Activated CD4-positive, alpha-beta T cell treated with anti-CD3 and anti-CD28 coated beads, Interleukin-2, Interleukin-4, amounts not matched to agents 100 ng/mL and 50 ng/mL, durations not matched to agents 16 hours and 8 hours (primary cell): Measurements from ENCODE around the gene MKRN2OS.

Source experiments
- DNase-seq: peaks from one replicate; pipeline ENCODE4 v3.0.0-alpha.2; 2020; ENCODE audit warnings: low spot score

The MKRN2OS gene

GRCh38 chr3:12512534-12513118 lies 32.7 kb downstream of the MKRN2OS start:
- DNase-seq, result no peak

- no peak for DNase-seq
These were observed 35.8 kb downstream of the MKRN2OS start for GRCh38 chr3:12509466-12509865.

- no peak for DNase-seq
These were observed 37.0 kb downstream of the MKRN2OS start for GRCh38 chr3:12508291-12508700.

- DNase-seq, result no peak
These were observed 37.6 kb downstream of the MKRN2OS start for GRCh38 chr3:12507591-12508281.

- no peak for DNase-seq
These were observed 39.0 kb downstream of the MKRN2OS start for GRCh38 chr3:12506201-12506709.

- no peak for DNase-seq
These were observed 42.0 kb downstream of the MKRN2OS start for GRCh38 chr3:12503126-12503957.

GRCh38 chr3:12501360-12502020 lies 43.8 kb downstream of the MKRN2OS start:
- no peak for DNase-seq

GRCh38 chr3:12499474-12499873 lies 45.8 kb downstream of the MKRN2OS start:
- no peak for DNase-seq

GRCh38 chr3:12496453-12496761 lies 48.9 kb downstream of the MKRN2OS start:
- DNase-seq, result no peak

- no peak for DNase-seq
These were observed 49.4 kb downstream of the MKRN2OS start for GRCh38 chr3:12495749-12496452.

GRCh38 chr3:12490547-12490946 lies 54.8 kb downstream of the MKRN2OS start:
- DNase-seq, result no peak

GRCh38 chr3:12489832-12490231 lies 55.5 kb downstream of the MKRN2OS start:
- DNase-seq, result no peak
